HepG2 (cell line): ENCODE results near the gene ECE2. TPM values are rescaled to one million over a fixed set of nuclear protein-coding genes. Genes with fewer than 3 reads are reported as not detected.

ENCODE experiments used
- CEBPB ChIP-seq: IDR thresholded peaks from 2 replicates; pipeline ENCODE4 v1.6.1; 2011; ENCODE audit warnings: low read depth, low read length, improper control_type of control experiment, borderline replicate concordance
- HDAC1 ChIP-seq: sonication (generic); formaldehyde crosslinking; IDR thresholded peaks from 2 replicates; pipeline ENCODE4 v1.5.1; 2020; ENCODE audit warnings: mild to moderate bottlenecking, missing genetic modification reagents
- HHEX ChIP-seq: IDR thresholded peaks from 2 replicates; pipeline ENCODE4 v1.6.1; 2016; ENCODE audit warnings: control low read depth
- JDP2 ChIP-seq: sonication (generic); formaldehyde crosslinking; IDR thresholded peaks from 2 replicates; pipeline ENCODE4 v1.8.1; 2022; ENCODE audit warnings: missing genetic modification reagents, borderline replicate concordance
- NCOR1 ChIP-seq: fragments of 200-600 bp; sonication (generic); IDR thresholded peaks from 2 replicates; pipeline ENCODE4 v1.7.0; 2017; ENCODE audit warnings: antibody characterized with exemption, low read length, borderline replicate concordance
- SRSF9 ChIP-seq: fragments of 200-400 bp; formaldehyde crosslinking; IDR thresholded peaks from 2 replicates; pipeline ENCODE4 v1.6.1; 2018; ENCODE audit warnings: borderline replicate concordance, mild to moderate bottlenecking, low read depth, low read length; ENCODE audit not compliant: insufficient read depth, poor library complexity, severe bottlenecking
- ZFP62 ChIP-seq: sonication (generic); formaldehyde crosslinking; IDR thresholded peaks from 2 replicates; pipeline ENCODE4 v1.4.0; 2020; ENCODE audit warnings: missing genetic modification reagents
- ZSCAN12 ChIP-seq: sonication (generic); formaldehyde crosslinking; IDR thresholded peaks from 2 replicates; pipeline ENCODE4 v1.9.0; 2021; ENCODE audit warnings: mild to moderate bottlenecking, missing genetic modification reagents
- polyA plus RNA-seq, 8 experiments: library from polyadenylated mRNA; depleted of rRNA in 3 of 8; stranded (reverse) in 7 of 8; unstranded in 1 of 8; fragments of >200 nt; fragmentation: Illumina TruSeq in 4 of 8; extraction: Trizol in 4 of 8; gene quantifications; 2 replicates each; pipeline versions ENCODE4 v1.2.1 to v1.2.3, GENCODE V29; 2011 to 2016; ENCODE audit warnings: low read depth in 4 of 8, missing spikeins in 1 of 8, mixed read lengths in 1 of 8; ENCODE audit not compliant: insufficient read depth in 1 of 8
- total RNA-seq, 5 experiments: library from RNA; depleted of rRNA; stranded (reverse); fragments of >200 nt; fragmentation: Illumina TruSeq; extraction: Trizol; gene quantifications; 2 replicates each; pipeline ENCODE4 v1.2.3, GENCODE V29; 2016; ENCODE audit warnings: low read depth in 1 of 5
- TF ChIP-seq, protein P1 (sequence below): sonication (generic); formaldehyde crosslinking; IDR thresholded peaks from 2 replicates; pipeline ENCODE4 v1.5.1; 2020; ENCODE audit warnings: mild to moderate bottlenecking, missing genetic modification reagents, borderline replicate concordance
- TF ChIP-seq, protein P2 (sequence below): sonication (generic); formaldehyde crosslinking; IDR thresholded peaks from 2 replicates; pipeline ENCODE4 v1.8.0; 2022; ENCODE audit warnings: missing genetic modification reagents, low read depth, mild to moderate bottlenecking, borderline replicate concordance
- TF ChIP-seq, protein P3 (sequence below): sonication (generic); formaldehyde crosslinking; IDR thresholded peaks from 2 replicates; pipeline ENCODE4 v1.5.1; 2020; ENCODE audit warnings: missing genetic modification reagents, mild to moderate bottlenecking, borderline replicate concordance
- TF ChIP-seq, protein P4 (sequence below): sonication (generic); formaldehyde crosslinking; IDR thresholded peaks from 2 replicates; pipeline ENCODE4 v1.4.0; 2020; ENCODE audit warnings: missing genetic modification reagents
- TF ChIP-seq, protein P5 (sequence below): sonication (generic); formaldehyde crosslinking; IDR thresholded peaks from 2 replicates; pipeline ENCODE4 v1.4.0; 2020; ENCODE audit warnings: missing genetic modification reagents, borderline replicate concordance

Gene ECE2
- total and polyA plus RNA-seq, 2 of the 13 experiments (the other 11 are each of a cell fraction or from before 2014, with no cell fraction given) = not detected

DNA sequence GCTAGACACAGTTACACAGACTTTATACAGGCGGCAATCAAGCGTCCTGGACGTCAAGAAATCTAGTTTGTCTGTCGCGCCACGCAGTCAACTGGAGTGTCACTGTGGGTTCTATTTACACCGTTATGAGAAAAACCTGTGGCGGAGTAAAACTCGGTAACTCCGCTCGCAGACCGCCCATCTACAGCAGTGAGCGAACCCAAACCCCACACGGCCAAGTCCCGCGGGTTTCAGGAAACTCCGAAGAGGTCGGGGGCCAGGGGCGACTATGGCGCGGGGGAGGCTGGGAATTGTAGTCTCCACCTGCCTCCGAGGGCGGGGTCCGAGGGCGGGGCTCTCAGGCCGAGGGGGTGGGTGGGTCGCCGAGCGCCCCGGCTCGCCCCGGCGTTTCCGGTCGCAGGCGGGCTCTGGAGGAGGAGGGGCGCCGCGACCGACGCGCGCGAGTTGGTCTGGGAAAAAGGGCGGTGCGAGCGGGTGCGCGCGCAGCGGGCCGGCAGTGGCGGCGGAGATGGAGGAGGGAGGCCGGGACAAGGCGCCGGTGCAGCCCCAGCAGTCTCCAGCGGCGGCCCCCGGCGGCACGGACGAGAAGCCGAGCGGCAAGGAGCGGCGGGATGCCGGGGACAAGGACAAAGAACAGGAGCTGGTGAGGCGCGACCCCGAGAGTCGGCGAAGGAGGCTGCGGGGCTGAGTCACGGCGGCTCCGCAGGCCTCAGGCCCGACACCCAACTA is 23.1 kb downstream of the ECE2 start, which contains the start of gene PSMD2 (continued):
- TF ChIP-seq, protein P1, sequence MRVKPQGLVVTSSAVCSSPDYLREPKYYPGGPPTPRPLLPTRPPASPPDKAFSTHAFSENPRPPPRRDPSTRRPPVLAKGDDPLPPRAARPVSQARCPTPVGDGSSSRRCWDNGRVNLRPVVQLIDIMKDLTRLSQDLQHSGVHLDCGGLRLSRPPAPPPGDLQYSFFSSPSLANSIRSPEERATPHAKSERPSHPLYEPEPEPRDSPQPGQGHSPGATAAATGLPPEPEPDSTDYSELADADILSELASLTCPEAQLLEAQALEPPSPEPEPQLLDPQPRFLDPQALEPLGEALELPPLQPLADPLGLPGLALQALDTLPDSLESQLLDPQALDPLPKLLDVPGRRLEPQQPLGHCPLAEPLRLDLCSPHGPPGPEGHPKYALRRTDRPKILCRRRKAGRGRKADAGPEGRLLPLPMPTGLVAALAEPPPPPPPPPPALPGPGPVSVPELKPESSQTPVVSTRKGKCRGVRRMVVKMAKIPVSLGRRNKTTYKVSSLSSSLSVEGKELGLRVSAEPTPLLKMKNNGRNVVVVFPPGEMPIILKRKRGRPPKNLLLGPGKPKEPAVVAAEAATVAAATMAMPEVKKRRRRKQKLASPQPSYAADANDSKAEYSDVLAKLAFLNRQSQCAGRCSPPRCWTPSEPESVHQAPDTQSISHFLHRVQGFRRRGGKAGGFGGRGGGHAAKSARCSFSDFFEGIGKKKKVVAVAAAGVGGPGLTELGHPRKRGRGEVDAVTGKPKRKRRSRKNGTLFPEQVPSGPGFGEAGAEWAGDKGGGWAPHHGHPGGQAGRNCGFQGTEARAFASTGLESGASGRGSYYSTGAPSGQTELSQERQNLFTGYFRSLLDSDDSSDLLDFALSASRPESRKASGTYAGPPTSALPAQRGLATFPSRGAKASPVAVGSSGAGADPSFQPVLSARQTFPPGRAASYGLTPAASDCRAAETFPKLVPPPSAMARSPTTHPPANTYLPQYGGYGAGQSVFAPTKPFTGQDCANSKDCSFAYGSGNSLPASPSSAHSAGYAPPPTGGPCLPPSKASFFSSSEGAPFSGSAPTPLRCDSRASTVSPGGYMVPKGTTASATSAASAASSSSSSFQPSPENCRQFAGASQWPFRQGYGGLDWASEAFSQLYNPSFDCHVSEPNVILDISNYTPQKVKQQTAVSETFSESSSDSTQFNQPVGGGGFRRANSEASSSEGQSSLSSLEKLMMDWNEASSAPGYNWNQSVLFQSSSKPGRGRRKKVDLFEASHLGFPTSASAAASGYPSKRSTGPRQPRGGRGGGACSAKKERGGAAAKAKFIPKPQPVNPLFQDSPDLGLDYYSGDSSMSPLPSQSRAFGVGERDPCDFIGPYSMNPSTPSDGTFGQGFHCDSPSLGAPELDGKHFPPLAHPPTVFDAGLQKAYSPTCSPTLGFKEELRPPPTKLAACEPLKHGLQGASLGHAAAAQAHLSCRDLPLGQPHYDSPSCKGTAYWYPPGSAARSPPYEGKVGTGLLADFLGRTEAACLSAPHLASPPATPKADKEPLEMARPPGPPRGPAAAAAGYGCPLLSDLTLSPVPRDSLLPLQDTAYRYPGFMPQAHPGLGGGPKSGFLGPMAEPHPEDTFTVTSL = no peak
- TF ChIP-seq JDP2 (no peak), HHEX (no peak), ZFP62 (CRISPR knock-in tag) (no peak), HDAC1 (CRISPR knock-in tag) (peak; percentile 72), CEBPB (no peak), ZSCAN12 (CRISPR knock-in tag) (no peak), SRSF9 (no peak), NCOR1 (no peak)
- TF ChIP-seq, protein P2, sequence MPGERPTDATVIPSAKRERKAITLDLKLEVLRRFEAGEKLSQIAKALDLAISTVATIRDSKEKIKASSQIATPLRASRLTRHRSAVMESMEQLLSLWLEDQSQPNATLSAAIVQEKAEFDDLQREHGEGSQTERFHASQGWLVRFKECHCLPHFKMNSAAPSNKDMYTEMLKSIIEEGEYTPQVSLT = no peak
- TF ChIP-seq, protein P3, sequence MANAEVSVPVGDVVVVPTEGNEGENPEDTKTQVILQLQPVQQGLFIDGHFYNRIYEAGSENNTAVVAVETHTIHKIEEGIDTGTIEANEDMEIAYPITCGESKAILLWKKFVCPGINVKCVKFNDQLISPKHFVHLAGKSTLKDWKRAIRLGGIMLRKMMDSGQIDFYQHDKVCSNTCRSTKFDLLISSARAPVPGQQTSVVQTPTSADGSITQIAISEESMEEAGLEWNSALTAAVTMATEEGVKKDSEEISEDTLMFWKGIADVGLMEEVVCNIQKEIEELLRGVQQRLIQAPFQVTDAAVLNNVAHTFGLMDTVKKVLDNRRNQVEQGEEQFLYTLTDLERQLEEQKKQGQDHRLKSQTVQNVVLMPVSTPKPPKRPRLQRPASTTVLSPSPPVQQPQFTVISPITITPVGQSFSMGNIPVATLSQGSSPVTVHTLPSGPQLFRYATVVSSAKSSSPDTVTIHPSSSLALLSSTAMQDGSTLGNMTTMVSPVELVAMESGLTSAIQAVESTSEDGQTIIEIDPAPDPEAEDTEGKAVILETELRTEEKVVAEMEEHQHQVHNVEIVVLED (CRISPR knock-in tag) = no peak
- TF ChIP-seq, protein P4, sequence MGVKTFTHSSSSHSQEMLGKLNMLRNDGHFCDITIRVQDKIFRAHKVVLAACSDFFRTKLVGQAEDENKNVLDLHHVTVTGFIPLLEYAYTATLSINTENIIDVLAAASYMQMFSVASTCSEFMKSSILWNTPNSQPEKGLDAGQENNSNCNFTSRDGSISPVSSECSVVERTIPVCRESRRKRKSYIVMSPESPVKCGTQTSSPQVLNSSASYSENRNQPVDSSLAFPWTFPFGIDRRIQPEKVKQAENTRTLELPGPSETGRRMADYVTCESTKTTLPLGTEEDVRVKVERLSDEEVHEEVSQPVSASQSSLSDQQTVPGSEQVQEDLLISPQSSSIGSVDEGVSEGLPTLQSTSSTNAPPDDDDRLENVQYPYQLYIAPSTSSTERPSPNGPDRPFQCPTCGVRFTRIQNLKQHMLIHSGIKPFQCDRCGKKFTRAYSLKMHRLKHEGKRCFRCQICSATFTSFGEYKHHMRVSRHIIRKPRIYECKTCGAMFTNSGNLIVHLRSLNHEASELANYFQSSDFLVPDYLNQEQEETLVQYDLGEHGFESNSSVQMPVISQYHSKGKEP = 0 out of 2 replicates have a peak, but pooled peaks have one; percentile 55
- TF ChIP-seq, protein P5, sequence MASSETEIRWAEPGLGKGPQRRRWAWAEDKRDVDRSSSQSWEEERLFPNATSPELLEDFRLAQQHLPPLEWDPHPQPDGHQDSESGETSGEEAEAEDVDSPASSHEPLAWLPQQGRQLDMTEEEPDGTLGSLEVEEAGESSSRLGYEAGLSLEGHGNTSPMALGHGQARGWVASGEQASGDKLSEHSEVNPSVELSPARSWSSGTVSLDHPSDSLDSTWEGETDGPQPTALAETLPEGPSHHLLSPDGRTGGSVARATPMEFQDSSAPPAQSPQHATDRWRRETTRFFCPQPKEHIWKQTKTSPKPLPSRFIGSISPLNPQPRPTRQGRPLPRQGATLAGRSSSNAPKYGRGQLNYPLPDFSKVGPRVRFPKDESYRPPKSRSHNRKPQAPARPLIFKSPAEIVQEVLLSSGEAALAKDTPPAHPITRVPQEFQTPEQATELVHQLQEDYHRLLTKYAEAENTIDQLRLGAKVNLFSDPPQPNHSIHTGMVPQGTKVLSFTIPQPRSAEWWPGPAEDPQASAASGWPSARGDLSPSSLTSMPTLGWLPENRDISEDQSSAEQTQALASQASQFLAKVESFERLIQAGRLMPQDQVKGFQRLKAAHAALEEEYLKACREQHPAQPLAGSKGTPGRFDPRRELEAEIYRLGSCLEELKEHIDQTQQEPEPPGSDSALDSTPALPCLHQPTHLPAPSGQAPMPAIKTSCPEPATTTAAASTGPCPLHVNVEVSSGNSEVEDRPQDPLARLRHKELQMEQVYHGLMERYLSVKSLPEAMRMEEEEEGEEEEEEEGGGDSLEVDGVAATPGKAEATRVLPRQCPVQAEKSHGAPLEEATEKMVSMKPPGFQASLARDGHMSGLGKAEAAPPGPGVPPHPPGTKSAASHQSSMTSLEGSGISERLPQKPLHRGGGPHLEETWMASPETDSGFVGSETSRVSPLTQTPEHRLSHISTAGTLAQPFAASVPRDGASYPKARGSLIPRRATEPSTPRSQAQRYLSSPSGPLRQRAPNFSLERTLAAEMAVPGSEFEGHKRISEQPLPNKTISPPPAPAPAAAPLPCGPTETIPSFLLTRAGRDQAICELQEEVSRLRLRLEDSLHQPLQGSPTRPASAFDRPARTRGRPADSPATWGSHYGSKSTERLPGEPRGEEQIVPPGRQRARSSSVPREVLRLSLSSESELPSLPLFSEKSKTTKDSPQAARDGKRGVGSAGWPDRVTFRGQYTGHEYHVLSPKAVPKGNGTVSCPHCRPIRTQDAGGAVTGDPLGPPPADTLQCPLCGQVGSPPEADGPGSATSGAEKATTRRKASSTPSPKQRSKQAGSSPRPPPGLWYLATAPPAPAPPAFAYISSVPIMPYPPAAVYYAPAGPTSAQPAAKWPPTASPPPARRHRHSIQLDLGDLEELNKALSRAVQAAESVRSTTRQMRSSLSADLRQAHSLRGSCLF (CRISPR knock-in tag) = no peak
